H9 (cell line): Measurements from ENCODE around the gene MRGPRG. TPM values are rescaled to one million over a fixed set of nuclear protein-coding genes. Genes with fewer than 3 reads are reported as not detected.

Experiments
- DNase-seq: peaks from one replicate; pipeline ENCODE4 v3.0.0-alpha.2; 2017
- H2AFZ ChIP-seq: one replicate; pipeline ENCODE4 v1.6.1; 2013; ENCODE audit warnings: mild to moderate bottlenecking, low read length, control low read depth, moderate library complexity
- H2AK5ac ChIP-seq: 2 replicates; pipeline ENCODE4 v1.6.1; 2013; ENCODE audit warnings: low read length, control low read depth, mixed read lengths; ENCODE audit not compliant: insufficient read length
- H2BK120ac ChIP-seq: one replicate; pipeline ENCODE4 v1.6.1; 2013; ENCODE audit warnings: low read depth, mild to moderate bottlenecking, low read length, control low read depth, inconsistent platforms; ENCODE audit not compliant: poor library complexity, severe bottlenecking
- H2BK12ac ChIP-seq: 2 replicates; pipeline ENCODE4 v1.6.1; 2013; ENCODE audit warnings: low read length, control low read depth, mixed read lengths, low read depth; ENCODE audit not compliant: insufficient read length
- H2BK15ac ChIP-seq: 2 replicates; pipeline ENCODE4 v1.6.1; 2013; ENCODE audit warnings: low read depth, low read length, control low read depth
- H2BK20ac ChIP-seq: one replicate; pipeline ENCODE4 v1.6.1; 2013; ENCODE audit warnings: low read depth, mild to moderate bottlenecking, low read length, control low read depth, inconsistent platforms; ENCODE audit not compliant: poor library complexity, severe bottlenecking
- H2BK5ac ChIP-seq: 2 replicates; pipeline ENCODE4 v1.6.1; 2013; ENCODE audit warnings: low read length, control low read depth, mixed read lengths; ENCODE audit not compliant: insufficient read length
- H3K14ac ChIP-seq: 2 replicates; pipeline ENCODE4 v1.6.1; 2013; ENCODE audit warnings: low read length, control low read depth; ENCODE audit not compliant: insufficient read depth
- H3K18ac ChIP-seq: 2 replicates; pipeline ENCODE4 v1.6.1; 2013; ENCODE audit warnings: low read depth, mild to moderate bottlenecking, mixed read lengths, low read length, control low read depth; ENCODE audit not compliant: insufficient read length
- H3K23ac ChIP-seq: 2 replicates; pipeline ENCODE4 v1.6.1; 2013; ENCODE audit warnings: low read length, control low read depth, mixed read lengths, low read depth; ENCODE audit not compliant: insufficient read length
- H3K23me2 ChIP-seq: 2 replicates; pipeline ENCODE4 v1.6.1; 2013; ENCODE audit warnings: low read depth, mild to moderate bottlenecking, mixed read lengths, low read length, control low read depth; ENCODE audit not compliant: insufficient read length, poor library complexity, severe bottlenecking
- H3K27ac ChIP-seq: 2 replicates; pipeline ENCODE4 v1.5.1; 2013; ENCODE audit warnings: low read length, control low read depth, mixed read lengths, low read depth; ENCODE audit not compliant: insufficient read length
- H3K27me3 ChIP-seq: 2 replicates; pipeline ENCODE4 v1.6.1; 2013; ENCODE audit warnings: low read length, control low read depth, inconsistent platforms; ENCODE audit not compliant: insufficient read depth
- H3K4ac ChIP-seq: 2 replicates; pipeline ENCODE4 v1.6.1; 2013; ENCODE audit warnings: low read depth, mild to moderate bottlenecking, control low read depth, inconsistent platforms, low read length, moderate library complexity
- H3K4me1 ChIP-seq: 2 replicates; pipeline ENCODE4 v1.6.1; 2013; ENCODE audit warnings: low read length, control low read depth, inconsistent platforms; ENCODE audit not compliant: insufficient read depth
- H3K4me2 ChIP-seq: 2 replicates; pipeline ENCODE4 v1.6.1; 2013; ENCODE audit warnings: low read length, control low read depth, mixed read lengths; ENCODE audit not compliant: insufficient read length, insufficient read depth
- H3K56ac ChIP-seq: 2 replicates; pipeline ENCODE4 v1.6.1; 2013; ENCODE audit warnings: low read depth, mild to moderate bottlenecking, mixed read lengths, low read length, control low read depth; ENCODE audit not compliant: insufficient read length
- H3K79me1 ChIP-seq: 2 replicates; pipeline ENCODE4 v1.6.1; 2013; ENCODE audit warnings: low read depth, mild to moderate bottlenecking, moderate library complexity, low read length, control low read depth, inconsistent platforms; ENCODE audit not compliant: insufficient read depth, poor library complexity, severe bottlenecking
- H3K79me2 ChIP-seq: 2 replicates; pipeline ENCODE4 v1.6.1; 2013; ENCODE audit warnings: low read length, control low read depth, inconsistent platforms; ENCODE audit not compliant: insufficient read depth
- H3K9ac ChIP-seq: 2 replicates; pipeline ENCODE4 v1.6.1; 2013; ENCODE audit warnings: low read length, control low read depth, mixed read lengths; ENCODE audit not compliant: insufficient read length; ENCODE audit errors: extremely low read depth
- H3K9me3 ChIP-seq: one replicate; pipeline ENCODE4 v1.6.1; 2013; ENCODE audit warnings: low read depth, low read length, inconsistent platforms; ENCODE audit not compliant: control insufficient read depth
- H3T11ph ChIP-seq: one replicate; pipeline ENCODE4 v1.6.1; 2013; ENCODE audit warnings: mild to moderate bottlenecking, low read length, control low read depth, inconsistent platforms
- H4K20me1 ChIP-seq: one replicate; pipeline ENCODE4 v1.6.1; 2013; ENCODE audit not compliant: control insufficient read depth, insufficient read length, insufficient read depth
- H4K5ac ChIP-seq: 2 replicates; pipeline ENCODE4 v1.6.1; 2013; ENCODE audit warnings: low read depth, mild to moderate bottlenecking, mixed read lengths, low read length, control low read depth; ENCODE audit not compliant: insufficient read length
- H4K8ac ChIP-seq: replicated peaks from 2 replicates; pipeline ENCODE4 v1.6.1; 2013; ENCODE audit warnings: low read length, control low read depth, mixed read lengths, low read depth; ENCODE audit not compliant: insufficient read length
- H4K91ac ChIP-seq: 2 replicates; pipeline ENCODE4 v1.6.1; 2013; ENCODE audit warnings: low read depth, mild to moderate bottlenecking, moderate library complexity, mixed read lengths, low read length, control low read depth; ENCODE audit not compliant: insufficient read length
- H3K27ac Mint-ChIP-seq, 3 experiments: 2 replicates in 2 of 3; 3 replicates in 1 of 3; pipeline ENCODE4 v1.8.0; 2020 to 2021; ENCODE audit warnings: mixed read lengths in 3 of 3, mild to moderate bottlenecking in 1 of 3, moderate library complexity in 1 of 3
- H3K27me3 Mint-ChIP-seq: 2 replicates; pipeline ENCODE4 v1.8.0; 2021; ENCODE audit warnings: low read depth, mild to moderate bottlenecking, moderate library complexity, mixed read lengths
- H3K36me3 Mint-ChIP-seq, 3 experiments: 2 replicates in 2 of 3; 3 replicates in 1 of 3; pipeline ENCODE4 v1.8.0; 2020 to 2021; ENCODE audit warnings: low read depth in 3 of 3, mixed read lengths in 3 of 3; ENCODE audit not compliant: insufficient read depth in 1 of 3
- H3K4me1 Mint-ChIP-seq, 2 experiments: 2 replicates each; pipeline ENCODE4 v1.8.0; 2020; ENCODE audit warnings: mixed read lengths in 2 of 2
- H3K4me3 Mint-ChIP-seq, 2 experiments: 2 replicates in 1 of 2; 3 replicates in 1 of 2; pipeline ENCODE4 v1.8.0; 2020 to 2021; ENCODE audit warnings: mild to moderate bottlenecking in 2 of 2, mixed read lengths in 2 of 2, moderate library complexity in 1 of 2
- H3K9me3 Mint-ChIP-seq, 2 experiments: 2 replicates in 1 of 2; 3 replicates in 1 of 2; pipeline ENCODE4 v1.8.0; 2020; ENCODE audit warnings: mild to moderate bottlenecking in 2 of 2, mixed read lengths in 2 of 2, moderate library complexity in 1 of 2
- CTCF ChIP-seq: fragments of 200-600 bp; sonication (generic); conservative IDR thresholded peaks from 3 replicates; pipeline ENCODE4 v1.8.0; 2021; ENCODE audit warnings: antibody characterized with exemption, mild to moderate bottlenecking
- WGBS: extraction: QIAGEN DNeasy Blood & Tissue Kit; methylation state at CpG from one replicate; pipeline ENCODE4 v1.1.7; 2013; ENCODE audit warnings: missing lambda C conversion rate, low lambda C conversion rate, mixed read lengths; ENCODE audit not compliant: insufficient read length; ENCODE audit errors: extremely low coverage; 5-methylcytosine and 5-hydroxymethylcytosine counted together
- total RNA-seq: library from RNA; stranded (reverse); gene quantifications from 2 replicates; pipeline ENCODE4 v1.2.1, GENCODE V29; 2021

Gene MRGPRG
- total RNA-seq, 1 experiment from 2014 or later: not detected

GRCh38 chr11:3186166-3186953 is 32.3 kb downstream of the MRGPRG start:
- Histone ChIP-seq H2BK120ac (no peak overlapping the region), H3K79me2 (no peaks in the 10 kb centered on the region), H3K4me1 (peaks cover 6% of the 10 kb centered on the region; the same call in 1 of the 2 replicates), H3K9me3 (no peaks in the 10 kb centered on the region), H2BK5ac (no peak overlapping the region), H4K5ac (no peak overlapping the region), H2AK5ac (no peak overlapping the region), H2BK15ac (no peak overlapping the region), H3K79me1 (no peaks in the 10 kb centered on the region), H3K4ac (no peak overlapping the region), H3K4me2 (no peak overlapping the region), H3K27ac (no peak overlapping the region), H3K14ac (no peak overlapping the region), H3K9ac (no peak overlapping the region), H3K18ac (no peak overlapping the region), H3T11ph (no peak overlapping the region), H4K8ac (no peak overlapping the region), H3K56ac (no peak overlapping the region), H2BK12ac (no peak overlapping the region), H3K27me3 (no peaks in the 10 kb centered on the region), H2BK20ac (no peak overlapping the region), H3K23ac (no peak overlapping the region), H4K91ac (no peak overlapping the region), H4K20me1 (no peaks in the 10 kb centered on the region), H2AFZ (no peak overlapping the region), H3K23me2 (no peaks in the 10 kb centered on the region)
- H3K9me3 Mint-ChIP-seq: peaks cover 0 to 3% of the 10 kb centered on the region in 2 experiments; a peak in 2 of 5 replicates
- no CpG with 5 or more reads among the region's 11 CpGs for WGBS
- no peak for TF ChIP-seq CTCF
- peaks cover 11% of the 10 kb centered on the region for H3K27me3 Mint-ChIP-seq
- no peak overlapping the region for H3K27ac Mint-ChIP-seq
- peaks cover 37 to 45% of the 10 kb centered on the region in 2 experiments for H3K4me1 Mint-ChIP-seq
- no peak overlapping the region for H3K4me3 Mint-ChIP-seq
- H3K36me3 Mint-ChIP-seq: no peaks in the 10 kb centered on the region
- DNase-seq: no peak
